ENCODE results near the gene SESN1.
"Not testable (repeated sequence)": the region's sequence is repeated elsewhere in the genome, so short reads cannot be mapped to it uniquely, and the experiment has no call there.

DNA sequence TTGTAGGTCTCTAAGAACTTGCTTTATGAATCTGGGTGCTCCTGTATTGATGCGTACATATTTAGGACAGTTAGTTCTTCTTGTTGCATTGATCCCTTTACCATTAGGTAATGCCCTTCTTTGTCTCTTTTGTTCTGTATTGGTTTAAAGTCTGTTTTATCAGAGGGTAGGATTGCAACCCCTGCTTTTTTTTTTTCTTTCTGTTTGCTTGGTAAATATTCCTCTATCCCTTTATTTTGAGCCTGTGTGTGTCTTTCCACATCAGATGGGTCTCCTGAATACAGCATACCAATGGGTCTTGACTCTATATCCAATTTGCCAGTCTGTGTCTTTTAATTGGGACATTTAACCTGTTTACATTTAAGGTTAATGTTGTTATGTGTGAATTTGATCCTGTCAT is 116.0 kb downstream of the SESN1 start:
- TF ChIP-seq, protein P1, sequence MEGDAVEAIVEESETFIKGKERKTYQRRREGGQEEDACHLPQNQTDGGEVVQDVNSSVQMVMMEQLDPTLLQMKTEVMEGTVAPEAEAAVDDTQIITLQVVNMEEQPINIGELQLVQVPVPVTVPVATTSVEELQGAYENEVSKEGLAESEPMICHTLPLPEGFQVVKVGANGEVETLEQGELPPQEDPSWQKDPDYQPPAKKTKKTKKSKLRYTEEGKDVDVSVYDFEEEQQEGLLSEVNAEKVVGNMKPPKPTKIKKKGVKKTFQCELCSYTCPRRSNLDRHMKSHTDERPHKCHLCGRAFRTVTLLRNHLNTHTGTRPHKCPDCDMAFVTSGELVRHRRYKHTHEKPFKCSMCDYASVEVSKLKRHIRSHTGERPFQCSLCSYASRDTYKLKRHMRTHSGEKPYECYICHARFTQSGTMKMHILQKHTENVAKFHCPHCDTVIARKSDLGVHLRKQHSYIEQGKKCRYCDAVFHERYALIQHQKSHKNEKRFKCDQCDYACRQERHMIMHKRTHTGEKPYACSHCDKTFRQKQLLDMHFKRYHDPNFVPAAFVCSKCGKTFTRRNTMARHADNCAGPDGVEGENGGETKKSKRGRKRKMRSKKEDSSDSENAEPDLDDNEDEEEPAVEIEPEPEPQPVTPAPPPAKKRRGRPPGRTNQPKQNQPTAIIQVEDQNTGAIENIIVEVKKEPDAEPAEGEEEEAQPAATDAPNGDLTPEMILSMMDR (IDR thresholded peaks at IDR 0.05), result not testable (repeated sequence)
- not testable (repeated sequence) for TF ChIP-seq POLR2A (IDR thresholded peaks at IDR 0.05)
